Suprapubic skin (tissue), 4 donors: ENCODE data around the gene RNF44.

Source experiments
- EP300 ChIP-seq: sonication (generic); formaldehyde crosslinking; IDR thresholded peaks from one replicate; pipeline ENCODE4 v1.6.1; 2017; ENCODE audit warnings: antibody characterized with exemption
- POLR2AphosphoS5 ChIP-seq, 3 donors: sonication (generic); formaldehyde crosslinking; IDR thresholded peaks; one replicate each; pipeline ENCODE4 v1.6.1; 2017; ENCODE audit warnings: antibody characterized with exemption in 3 of 3
- TF ChIP-seq, protein P1 (sequence below), 2 donors: fragments of 200-600 bp in 1 of 2; fragments of 450-650 bp in 1 of 2; sonication (generic) in 1 of 2; IDR thresholded peaks; one replicate each; pipeline ENCODE4 v1.5.1; 2016 to 2019; ENCODE audit warnings: antibody characterized with exemption in 2 of 2, mild to moderate bottlenecking in 1 of 2, moderate library complexity in 1 of 2

DNA sequence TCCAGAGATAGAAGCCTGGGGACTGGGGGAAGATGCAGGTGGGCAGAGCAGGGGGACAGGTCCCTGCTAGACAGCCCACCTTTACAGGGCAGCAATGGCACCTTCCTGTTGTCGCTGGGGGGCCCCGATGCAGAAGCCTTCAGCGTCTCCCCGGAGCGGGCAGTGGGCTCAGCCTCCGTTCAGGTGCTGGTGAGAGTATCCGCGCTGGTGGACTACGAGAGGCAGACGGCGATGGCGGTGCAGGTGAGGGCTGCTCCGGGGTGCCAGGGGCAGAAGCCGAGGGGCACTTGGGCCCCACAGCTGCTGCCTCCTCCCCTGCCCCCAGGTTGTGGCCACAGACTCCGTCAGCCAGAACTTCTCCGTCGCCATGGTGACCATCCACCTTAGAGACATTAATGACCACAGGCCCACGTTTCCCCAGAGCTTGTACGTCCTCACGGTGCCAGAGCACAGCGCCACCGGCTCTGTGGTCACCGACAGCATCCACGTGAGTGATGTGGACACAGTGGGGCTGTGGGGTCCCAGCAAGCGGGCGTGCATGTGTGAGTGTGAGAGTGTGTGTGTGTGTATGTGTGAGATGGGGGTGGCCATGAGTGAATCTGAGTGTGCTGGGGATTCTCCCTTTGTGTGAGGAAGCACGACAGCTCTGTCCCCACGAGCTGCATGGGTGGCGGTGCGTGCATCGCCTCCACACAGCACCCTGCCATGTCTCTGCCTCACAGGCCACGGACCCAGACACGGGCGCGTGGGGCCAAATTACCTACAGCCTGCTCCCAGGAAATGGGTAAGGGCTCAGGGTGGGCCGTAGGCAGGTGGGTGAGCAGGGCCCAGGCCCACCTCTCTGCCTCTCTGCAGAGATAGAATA lies 40.3 kb upstream of the RNF44 start:
- TF ChIP-seq, protein P1, sequence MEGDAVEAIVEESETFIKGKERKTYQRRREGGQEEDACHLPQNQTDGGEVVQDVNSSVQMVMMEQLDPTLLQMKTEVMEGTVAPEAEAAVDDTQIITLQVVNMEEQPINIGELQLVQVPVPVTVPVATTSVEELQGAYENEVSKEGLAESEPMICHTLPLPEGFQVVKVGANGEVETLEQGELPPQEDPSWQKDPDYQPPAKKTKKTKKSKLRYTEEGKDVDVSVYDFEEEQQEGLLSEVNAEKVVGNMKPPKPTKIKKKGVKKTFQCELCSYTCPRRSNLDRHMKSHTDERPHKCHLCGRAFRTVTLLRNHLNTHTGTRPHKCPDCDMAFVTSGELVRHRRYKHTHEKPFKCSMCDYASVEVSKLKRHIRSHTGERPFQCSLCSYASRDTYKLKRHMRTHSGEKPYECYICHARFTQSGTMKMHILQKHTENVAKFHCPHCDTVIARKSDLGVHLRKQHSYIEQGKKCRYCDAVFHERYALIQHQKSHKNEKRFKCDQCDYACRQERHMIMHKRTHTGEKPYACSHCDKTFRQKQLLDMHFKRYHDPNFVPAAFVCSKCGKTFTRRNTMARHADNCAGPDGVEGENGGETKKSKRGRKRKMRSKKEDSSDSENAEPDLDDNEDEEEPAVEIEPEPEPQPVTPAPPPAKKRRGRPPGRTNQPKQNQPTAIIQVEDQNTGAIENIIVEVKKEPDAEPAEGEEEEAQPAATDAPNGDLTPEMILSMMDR (IDR thresholded peaks at IDR 0.05) = no peak
- no peak for TF ChIP-seq EP300
- TF ChIP-seq POLR2AphosphoS5 (IDR thresholded peaks at IDR 0.05) = no peak
